ENCODE data around the gene ELP5.

GRCh38 chr17:7283471-7284216 lies 31.6 kb downstream of the ELP5 start:
- TF ChIP-seq CTCF (IDR thresholded peaks at IDR 0.05), result no peak
- no peak for TF ChIP-seq POLR2A (IDR thresholded peaks at IDR 0.05)

Measured in esophagus squamous epithelium (tissue), 4 donors.